ENCODE measurements around the gene TCF7L1.

GRCh38 chr2:85104228-85104627 lies 29.0 kb upstream of the TCF7L1 start:
- TF ChIP-seq CTCF (IDR thresholded peaks at IDR 0.05) (no peak), POLR2A (IDR thresholded peaks at IDR 0.05) (no peak)

All from esophagus squamous epithelium (tissue), 4 donors.